ENCODE results near the gene ZNG1B.
"Not testable (repeated sequence)": the region's sequence is repeated elsewhere in the genome, so short reads cannot be mapped to it uniquely, and the experiment has no call there.

ZNG1B gene

GRCh38 chr2:113437508-113438465 lies at the start of gene ZNG1B:
ZNG1B (plus strand) TSS chr2:113437691; CDS start chr2:113437869, 178 bp downstream.
- peak; percentile 72 for DNase-seq (ENCODE audit: low read depth)

- peak; percentile 34 for DNase-seq (ENCODE audit: low read depth)
Measured at GRCh38 chr2:113390124-113390849, 47.2 kb upstream of the ZNG1B start.

- DNase-seq (ENCODE audit: low read depth) = no peak
Measured at GRCh38 chr2:113391073-113391472, 46.4 kb upstream of the ZNG1B start.

- no peak for DNase-seq (ENCODE audit: low read depth)
Measured at GRCh38 chr2:113406114-113406513, 31.4 kb upstream of the ZNG1B start.

- DNase-seq (ENCODE audit: low read depth) = no peak
Measured at GRCh38 chr2:113407446-113408099, 29.9 kb upstream of the ZNG1B start.

GRCh38 chr2:113411725-113412352 lies 25.7 kb upstream of the ZNG1B start:
- not testable (repeated sequence) for DNase-seq (ENCODE audit: low read depth)

GRCh38 chr2:113412774-113413173 lies 24.7 kb upstream of the ZNG1B start:
- not testable (repeated sequence) for DNase-seq (ENCODE audit: low read depth)

GRCh38 chr2:113431773-113432172 lies 5.7 kb upstream of the ZNG1B start:
- DNase-seq (ENCODE audit: low read depth) = not testable (repeated sequence)

- not testable (repeated sequence) for DNase-seq (ENCODE audit: low read depth)
Measured at GRCh38 chr2:113433468-113433867, 4.0 kb upstream of the ZNG1B start.

GRCh38 chr2:113465770-113466169 lies 28.3 kb downstream of the ZNG1B start:
- not testable (repeated sequence) for DNase-seq (ENCODE audit: low read depth)

- DNase-seq (ENCODE audit: low read depth) = not testable (repeated sequence)
Measured at GRCh38 chr2:113476688-113477368, 39.3 kb downstream of the ZNG1B start.

GRCh38 chr2:113496527-113496926 lies 59.0 kb downstream of the ZNG1B start:
- not testable (repeated sequence) for DNase-seq (ENCODE audit: low read depth)

GRCh38 chr2:113498365-113498764 lies 60.9 kb downstream of the ZNG1B start, which contains the start of gene FOXD4L1:
FOXD4L1 (plus strand) TSS chr2:113498665; CDS start chr2:113499257, 592 bp downstream.
- not testable (repeated sequence) for DNase-seq (ENCODE audit: low read depth)

- not testable (repeated sequence) for DNase-seq (ENCODE audit: low read depth)
Measured at GRCh38 chr2:113499019-113499885, 61.8 kb downstream of the ZNG1B start.

- not testable (repeated sequence) for DNase-seq (ENCODE audit: low read depth)
Measured at GRCh38 chr2:113499886-113500722, 62.6 kb downstream of the ZNG1B start.

GRCh38 chr2:113500723-113501038 lies 63.2 kb downstream of the ZNG1B start:
- not testable (repeated sequence) for DNase-seq (ENCODE audit: low read depth)

- not testable (repeated sequence) for DNase-seq (ENCODE audit: low read depth)
Measured at GRCh38 chr2:113502216-113503093, 65.0 kb downstream of the ZNG1B start.

All from activated T-cell treated with anti-CD3 and anti-CD28 coated beads for 48 hours (primary cell).